Middle frontal gyrus (tissue), 1 donor: ENCODE measurements around the gene RASSF1.

ENCODE experiments used
- DNase-seq: peaks from one replicate; pipeline ENCODE4 v3.0.0-alpha.2; 2015; ENCODE audit warnings: low spot score; ENCODE audit errors: extremely low spot score

RASSF1 gene

DNA sequence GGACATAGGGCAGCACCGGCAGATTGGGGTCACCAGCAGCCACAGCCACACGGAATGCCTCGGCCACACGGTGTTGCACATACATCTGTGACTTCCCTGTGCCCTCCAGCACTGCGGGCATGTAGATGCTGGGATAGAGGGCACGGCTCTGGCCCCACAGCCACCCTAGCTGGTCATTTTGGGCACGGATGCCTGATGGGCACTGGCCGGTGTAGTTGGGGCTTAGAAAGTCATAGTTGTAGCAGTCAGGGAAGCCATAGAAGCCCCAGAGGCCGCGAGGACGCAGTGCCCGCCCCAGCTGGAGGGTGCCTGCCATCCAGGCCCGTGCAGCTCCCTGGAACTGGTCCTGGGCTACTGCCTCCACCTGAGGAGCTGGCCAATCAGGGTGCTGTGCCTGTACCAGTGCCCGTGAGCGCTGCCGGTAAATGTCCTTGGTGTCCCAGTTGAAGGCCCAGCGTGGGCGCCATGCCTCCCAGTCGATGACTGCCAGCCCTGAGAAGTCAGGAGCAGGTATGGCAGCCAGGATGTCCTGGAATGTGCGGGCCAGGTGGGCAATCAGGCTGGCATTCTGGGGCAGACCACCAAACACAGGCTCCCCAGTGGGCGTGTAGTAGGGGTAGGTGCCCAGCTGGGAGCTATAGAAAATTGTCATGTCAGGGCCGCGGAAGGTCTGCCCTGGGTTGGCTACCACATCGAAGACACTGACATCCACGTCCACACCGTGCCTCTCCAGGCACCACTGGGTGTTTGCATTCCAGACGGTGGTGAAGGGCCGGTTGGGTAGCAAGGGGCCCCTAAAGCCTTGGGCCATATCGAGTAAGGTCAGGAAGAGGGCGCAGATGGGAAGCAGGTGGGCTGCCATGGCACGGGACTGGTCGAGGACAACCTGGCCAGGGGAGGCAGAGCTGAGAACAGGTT lies 38.3 kb downstream of the RASSF1 start:
- no peak for DNase-seq

DNA sequence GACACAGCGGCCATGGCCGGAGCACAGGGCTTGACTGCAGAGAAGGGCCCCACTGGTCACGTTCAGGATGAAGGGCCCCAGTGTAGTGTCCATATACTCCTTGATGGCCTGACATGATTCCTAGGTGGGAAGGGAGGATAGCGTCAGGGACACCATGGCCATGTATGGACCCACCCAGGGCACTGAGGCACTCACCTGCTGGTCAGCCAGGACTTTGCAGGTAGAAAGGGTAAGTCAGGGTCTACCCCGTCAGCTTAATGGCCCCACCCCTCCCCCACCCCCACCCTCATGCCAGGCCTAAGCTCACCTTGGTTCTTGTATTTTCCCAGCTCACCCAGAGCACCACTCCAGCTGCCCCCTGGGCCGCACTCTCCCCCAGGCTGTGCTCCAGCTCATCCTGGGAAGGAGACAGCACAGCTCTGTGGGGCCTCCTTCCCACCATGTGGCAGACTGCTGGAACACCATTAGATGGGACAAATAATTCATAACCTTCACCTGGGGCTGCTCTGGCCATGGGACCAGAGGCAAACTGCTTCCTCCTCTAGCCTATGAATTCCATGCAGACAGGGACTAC lies 39.9 kb downstream of the RASSF1 start:
- DNase-seq, result no peak

DNA sequence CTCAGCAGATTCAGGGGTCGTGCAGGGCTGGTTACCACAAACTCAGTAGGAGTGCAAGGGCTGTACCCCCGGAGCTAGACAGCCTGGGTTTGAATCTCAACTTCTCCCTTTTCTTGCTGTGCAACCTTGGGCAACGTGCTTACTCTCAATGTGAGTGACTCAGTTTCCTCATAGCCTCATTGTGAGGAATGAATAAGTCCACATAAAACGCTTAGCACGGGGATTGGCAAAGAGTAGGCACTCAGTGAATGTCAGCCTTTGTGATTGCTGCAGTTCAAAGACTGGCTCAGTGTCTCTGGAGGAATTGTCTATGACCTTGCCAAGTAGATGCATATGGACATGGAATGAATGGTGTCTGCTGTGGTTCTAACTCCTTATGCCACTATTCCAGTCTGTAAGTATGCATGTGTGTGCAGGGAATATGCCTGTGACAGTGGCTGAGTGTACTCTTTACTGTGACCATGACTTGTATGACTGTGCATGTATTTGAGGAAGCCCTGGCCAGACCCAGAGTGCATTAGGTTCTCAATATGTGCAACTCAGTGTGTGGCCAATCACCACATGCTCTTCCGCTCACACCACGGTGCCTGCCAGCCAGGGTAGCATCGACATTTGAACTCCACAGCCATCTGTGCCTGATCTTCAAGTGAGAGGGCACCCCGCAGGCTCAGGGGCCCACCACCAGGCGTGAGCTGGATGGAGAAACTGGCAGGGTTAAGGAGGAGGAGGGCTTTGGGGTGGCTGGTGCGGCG lies 40.5 kb downstream of the RASSF1 start:
- peak; percentile 39 for DNase-seq

DNA sequence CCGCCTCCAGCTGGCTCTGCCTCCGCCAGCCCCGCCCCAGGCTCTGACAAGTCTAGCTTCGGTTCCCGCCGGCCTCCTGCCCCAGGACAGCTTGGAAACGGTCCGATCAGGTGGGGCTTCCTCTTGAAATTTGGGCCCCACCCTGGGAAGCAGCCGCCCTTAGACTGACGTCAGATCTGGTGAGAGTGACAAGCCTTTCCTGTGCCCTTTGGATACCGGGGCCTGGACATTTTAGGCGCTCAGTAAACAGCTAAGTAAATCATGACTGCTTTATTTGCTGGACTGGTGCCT lies 41.1 kb downstream of the RASSF1 start:
- no peak for DNase-seq

DNA sequence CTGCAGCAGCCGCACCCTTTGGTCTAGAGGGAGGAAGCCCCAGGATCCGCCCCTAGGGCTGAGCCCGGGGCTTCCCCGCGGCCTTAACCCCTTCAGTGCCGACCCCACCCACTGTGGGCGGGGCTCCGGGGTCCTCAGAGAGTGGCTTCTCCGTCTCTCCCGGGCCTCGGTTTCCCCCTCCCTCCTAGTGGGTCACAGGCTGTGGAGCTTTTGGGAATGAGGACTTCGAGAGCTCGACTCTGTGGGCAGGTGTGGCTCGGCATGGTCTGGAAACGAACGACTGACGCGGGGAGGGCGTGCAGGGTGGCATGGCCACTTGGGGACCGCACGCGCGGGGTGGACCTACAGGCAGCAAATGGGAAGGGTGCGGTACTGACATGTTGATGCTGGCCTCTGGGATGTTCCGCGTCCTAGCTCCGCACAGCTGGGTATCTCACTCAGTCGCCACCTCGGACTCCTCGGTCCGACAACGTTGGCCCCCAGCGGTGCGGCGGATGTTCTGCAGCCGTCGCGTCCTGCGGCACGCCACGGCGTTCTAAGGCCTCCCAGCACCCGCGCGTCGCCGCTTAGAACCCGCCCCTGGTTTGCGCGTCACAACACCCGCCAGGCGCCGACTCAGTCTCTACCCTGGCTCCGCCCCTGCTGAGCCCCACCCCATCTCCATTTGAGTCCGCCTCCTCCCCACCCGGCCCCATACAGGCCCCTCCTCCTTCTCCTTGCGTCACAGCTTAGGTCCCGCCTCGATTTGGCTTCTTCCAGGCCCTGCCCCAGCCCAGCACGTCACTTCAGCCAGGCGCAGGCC lies 41.6 kb downstream of the RASSF1 start, which contains the start of the genes HYAL3 and NAA80:
Gene HYAL3, minus strand, starts transcription at position 570 of the 802 bp plus-strand sequence. CDS start 3,803 bp downstream, outside the sequence.
Gene NAA80, minus strand, starts transcription at position 570 of the 802 bp plus-strand sequence. CDS start 1,942 bp downstream, outside the sequence.
- peak; percentile 99 for DNase-seq

DNA sequence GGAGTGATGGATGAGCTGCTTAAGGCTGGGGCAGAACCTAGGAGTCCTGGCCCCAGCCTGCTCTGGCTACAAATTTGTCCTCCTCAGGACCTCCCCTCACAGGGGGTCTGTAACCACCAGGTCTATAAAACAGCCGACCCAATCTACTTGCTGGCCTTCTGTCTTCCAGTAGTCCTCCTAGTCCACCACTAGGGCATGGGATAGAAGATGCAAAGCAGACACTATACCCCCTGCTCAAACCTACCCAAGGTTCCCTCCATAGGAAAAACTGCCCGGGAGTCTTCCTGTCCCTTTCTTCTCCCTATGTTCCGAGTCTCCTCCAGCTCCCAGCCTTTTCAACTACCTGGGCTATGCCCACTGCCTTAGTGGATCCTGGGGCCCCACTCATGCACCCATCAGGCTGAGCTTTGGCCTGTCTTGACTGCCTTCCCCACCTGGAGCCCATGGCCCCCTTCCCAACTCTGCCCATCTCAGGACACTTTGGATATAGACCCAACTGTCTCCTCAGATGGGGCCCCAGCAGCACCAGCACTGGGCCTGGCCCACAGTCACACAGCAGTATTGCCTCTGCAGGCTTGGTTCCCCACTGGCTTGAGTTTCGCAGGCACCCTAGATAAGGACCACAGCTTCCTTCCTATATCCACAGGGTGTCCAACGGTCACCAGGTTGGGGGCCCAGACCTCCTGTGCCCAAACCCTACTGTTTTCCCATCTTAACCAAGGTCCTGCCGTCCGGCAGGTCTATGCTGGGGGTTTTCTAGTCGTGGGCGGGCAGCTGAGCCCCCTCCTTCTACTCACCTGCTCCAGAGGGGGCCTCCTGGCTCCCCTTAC lies 42.5 kb downstream of the RASSF1 start:
- no peak for DNase-seq

DNA sequence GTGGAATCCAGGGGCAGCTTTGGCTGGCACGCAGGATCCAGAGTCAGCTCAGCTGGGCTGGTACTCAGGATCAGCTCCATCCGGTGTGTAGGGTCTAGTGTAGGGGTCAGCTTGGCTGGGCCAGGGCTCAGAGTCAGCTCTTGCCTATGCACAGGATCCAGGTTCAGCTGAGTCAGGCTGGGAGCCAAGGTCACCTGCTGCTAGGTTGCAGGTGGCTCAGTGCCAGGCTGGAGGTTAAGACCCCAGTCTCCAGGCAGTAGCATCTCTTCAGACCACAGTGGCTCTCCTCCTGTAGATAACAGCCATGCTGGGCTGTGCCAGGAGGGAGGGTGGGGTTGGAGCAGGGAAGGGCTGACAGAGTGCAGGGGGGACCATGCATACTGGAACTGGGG lies 43.3 kb downstream of the RASSF1 start:
- no peak for DNase-seq

DNA sequence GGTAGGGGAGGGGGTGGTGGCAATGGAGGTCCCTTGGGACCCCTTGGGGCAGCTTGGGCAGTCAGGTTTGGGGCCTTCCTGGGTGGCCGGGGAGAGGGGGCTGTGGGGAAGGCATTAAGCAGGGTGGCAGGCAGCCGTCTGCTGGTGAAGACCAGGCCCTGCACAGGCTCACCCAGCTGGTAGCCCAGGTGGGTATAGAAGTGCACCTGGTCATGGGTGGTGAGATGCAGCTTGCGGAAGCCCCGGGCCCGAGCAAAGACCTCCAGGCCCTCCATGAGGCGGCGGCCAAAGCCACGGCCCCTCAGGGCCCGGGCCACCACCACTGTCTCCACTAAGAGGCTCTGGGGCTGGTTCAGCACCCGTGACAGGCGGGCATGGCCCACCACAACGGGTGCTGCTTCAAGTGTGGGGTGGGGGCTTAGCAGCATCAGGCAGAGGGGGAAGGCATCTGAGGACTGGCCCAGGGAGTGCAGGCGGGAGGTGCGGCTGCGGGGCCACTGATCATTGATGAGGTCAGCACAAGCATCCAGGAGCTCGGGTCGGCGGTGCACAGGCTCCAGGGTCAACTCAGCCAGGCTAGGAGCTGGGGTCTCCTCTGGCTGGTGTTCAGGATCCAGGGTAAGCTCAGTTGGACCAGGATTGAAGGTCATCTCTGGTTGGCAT lies 43.8 kb downstream of the RASSF1 start:
- no peak for DNase-seq

DNA sequence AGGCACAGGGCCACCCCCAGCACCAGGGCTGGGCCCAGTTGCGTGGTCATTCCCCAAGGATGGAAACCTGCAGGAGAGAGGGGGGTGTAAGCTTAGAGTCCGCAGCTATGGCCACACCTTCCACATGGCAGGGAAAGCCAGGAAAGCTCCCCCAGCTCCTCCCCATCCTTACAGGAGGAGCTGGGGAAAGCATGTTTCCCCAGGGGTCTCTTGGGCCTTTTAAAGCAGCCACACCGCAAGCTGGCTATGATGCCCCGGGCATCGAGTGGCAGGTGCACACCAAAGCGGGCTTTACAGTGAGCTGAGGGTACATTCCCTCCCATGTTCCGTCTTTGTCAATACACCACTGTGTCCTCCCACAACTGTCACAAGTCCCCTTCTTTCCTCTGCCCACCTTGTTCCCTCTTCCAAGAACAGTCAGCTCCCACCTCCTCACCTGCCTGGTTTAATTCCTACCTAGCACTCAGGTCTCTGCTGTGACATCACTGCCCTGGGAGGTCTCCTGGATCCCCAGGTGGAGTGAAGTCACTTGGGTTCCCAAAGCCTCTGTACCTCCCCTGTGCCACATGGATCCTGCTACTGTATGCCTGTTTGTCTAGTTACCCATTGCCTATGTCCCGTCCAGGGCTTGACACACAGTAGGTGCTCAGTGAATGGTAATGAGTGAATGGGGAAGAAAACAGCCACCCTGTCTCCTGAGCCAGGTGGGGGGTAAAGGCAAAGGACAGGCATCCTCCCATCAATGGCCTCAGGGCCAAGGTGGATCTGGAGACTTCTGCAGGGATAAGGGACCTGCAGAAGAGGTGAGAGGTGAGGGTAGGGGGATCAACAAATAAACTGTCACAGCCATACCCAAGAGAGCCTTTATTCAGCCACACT lies 44.8 kb downstream of the RASSF1 start:
- DNase-seq, result no peak

DNA sequence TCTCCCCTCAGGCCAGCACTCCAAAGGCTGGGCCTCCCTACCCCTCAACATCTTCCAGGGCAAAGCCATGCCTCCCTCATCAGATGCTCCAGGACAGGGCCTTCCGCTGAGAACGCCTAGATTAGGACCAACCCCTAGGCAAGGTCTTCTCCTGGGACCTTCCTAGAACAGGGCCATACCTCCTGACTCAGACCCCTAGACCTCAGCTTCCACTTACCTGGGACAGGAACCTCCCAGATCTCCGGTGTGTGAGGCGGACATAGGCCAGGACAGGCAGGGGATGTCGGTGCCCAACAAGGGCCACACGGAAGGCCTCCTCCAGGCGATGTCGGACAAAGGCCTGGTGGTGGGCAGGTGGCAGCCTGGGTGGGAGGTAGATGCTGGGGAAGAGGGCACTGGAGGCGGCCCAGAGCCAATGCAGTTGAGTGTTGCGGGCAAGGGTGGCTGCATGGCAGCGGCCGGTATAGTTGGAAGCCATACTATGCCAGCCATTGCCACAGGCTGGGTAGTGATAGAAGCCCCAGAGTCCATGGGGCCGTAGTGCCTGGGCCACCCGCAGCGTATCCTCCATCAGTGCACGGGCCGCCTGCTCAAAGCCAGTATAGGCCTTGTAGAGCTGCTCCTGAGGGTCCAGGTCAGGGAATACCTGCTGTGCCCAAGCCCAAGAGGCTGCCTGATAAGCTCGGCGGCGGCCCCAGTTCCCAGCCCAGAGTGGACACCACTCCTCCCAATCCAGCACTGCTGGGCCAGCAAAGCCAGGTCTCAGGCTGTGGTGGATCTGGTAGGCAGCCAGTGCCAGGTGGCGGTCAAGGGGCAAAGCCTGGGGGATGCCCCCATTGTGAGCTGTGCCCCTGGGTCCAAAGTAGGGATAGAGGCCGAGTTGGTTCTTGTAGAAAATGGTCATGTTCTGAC lies 45.9 kb downstream of the RASSF1 start:
- no peak for DNase-seq

DNA sequence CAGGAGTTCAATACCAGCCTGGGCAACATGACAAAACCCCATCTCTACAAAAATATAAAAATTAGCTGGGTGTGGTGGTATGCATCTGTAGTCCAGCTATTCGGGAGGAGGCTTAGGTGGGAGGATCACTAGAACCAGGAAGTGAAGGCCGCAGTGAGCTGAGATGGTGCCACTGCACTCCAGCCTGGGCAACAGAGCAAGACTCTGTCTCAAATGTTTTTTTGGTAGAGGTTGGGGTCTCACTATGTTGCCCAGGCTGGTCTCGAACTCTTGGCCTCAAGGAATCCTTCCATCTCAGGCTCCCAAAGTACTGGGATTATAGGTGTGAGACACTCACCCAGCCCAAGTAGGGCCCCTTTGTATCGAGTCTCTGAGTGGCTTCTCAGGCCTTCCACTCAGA lies 46.5 kb downstream of the RASSF1 start:
- DNase-seq, result no peak

DNA sequence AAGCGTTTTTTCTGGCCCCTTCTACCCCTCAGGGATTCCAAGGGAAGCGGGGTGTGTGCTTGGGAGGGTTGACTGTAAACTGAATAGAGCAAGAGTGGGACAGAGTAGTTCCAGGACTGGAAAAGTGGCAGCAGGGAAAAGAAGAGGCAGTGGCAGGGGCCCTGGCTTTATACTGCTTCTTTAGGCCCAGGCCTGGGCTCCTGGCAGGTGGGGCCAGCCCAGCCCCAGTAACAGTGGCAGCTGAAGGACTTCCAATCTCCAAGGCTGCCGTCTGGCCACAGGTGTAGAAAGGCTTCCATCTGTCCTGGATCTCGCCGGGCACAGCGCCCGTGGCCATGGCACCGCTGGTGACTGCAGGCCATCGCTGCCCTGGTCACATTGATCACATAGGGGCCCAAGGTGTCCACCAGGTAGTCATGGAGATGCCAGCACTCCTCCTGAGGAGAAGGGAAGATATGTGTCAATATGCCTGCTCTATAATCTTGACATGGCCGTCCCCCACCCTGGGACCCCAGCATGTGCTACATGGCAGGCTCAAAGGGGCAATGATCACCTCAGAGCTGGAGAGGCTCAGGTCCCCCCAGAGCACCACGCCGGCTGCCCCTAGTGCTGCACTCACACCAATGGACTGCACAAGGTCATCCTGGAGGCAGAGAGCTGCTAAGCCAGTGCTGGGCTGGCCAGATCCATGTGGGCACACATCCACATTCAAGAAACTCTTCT lies 47.4 kb downstream of the RASSF1 start:
- DNase-seq, result no peak

DNA sequence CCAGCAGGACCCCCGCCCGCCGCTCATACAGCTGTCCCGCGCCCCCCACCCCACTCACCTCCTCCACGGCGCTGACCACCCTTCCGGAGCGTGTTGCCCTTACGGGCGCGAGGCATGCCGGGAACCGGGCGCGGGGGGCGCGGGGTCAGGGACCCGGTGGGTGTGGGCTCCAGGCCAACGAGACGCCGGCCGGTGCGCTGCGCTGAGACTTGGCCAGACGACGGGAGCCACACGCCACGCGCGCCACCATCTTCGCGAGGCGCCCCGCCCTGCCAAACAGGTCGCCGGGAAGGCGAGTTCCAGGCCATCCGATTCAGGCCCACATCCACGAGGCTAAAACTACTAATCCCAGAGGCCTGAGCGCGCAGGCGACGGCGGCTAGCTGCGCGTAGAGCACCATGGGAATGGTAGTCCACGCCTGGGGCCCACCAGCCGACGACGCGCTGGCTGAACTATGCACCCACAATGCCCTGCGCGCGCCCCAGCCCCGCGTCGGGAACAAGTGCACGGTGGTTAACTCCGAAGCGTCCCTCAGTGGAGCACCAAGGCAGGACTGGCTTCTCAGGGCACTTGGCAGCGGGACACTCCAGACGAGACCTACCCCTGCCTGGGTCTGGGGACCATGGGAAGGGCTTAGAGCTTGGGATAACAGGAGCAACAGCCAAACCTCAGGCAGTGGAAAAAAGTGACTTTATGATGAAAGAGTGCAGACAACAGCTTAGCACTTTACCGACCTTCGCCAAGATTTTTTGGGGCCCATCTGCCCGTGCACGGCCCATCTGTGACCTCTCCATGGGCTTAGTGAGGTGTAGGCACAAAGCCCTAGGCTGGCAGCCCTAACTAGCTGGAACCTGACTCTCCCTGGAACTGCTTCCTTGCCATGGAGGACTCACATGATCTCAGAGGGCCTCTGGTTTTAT lies 48.2 kb downstream of the RASSF1 start, which contains the start of gene IFRD2:
Gene IFRD2, minus strand, starts transcription at position 271 of the 920 bp plus-strand sequence. Its CDS starts 155 bp downstream, at position 116.
- DNase-seq, result peak; percentile 97

DNA sequence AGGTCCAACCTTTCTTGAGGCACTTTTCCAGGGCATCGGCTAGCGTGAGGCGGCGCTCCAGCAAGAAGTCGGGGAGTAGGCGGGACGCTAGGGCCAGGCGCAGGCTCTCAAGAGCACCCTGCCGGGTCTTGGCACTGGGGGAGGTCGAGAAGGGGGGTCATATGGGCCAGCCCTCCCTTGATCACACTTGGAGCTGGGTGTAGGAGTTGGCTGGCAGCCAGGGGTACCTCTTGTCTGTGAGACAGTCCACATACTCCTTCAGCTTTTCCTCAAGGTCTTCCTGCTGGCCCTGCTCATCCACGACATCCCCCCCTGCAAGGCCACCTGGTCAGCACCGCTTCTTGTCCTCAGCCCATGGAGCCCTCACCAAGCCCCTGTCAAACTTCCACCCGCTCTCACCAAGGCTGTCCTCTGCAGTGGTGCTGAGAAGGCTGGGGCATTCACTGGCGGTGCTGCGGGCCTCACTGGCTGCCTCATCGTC lies 50.4 kb downstream of the RASSF1 start:
- no peak for DNase-seq

DNA sequence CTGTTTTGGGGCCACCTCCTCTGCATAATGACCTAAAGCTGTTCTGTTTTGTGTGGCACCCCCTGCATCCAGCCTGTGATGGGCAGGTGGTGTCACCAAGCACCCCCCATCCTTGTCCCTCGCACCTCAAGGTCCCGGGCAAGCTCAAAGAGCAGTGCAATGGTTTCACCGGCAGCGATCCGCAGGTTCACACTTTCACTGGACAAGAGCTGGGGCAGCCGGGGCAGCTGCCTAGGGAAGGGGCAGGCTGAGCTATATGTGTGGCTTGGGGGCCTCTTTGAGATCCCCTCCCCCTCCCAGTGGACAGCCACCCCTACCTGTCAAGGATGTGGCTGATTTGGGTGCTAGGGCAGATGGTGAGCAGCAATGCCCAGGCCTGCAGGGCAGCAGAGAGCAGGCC lies 51.5 kb downstream of the RASSF1 start:
- no peak for DNase-seq
